ENCODE measurements around the gene ZNF512B. TPM values are rescaled to one million over a fixed set of nuclear protein-coding genes. Genes with fewer than 3 reads are reported as not detected.
"Not testable (repeated sequence)": the region's sequence is repeated elsewhere in the genome, so short reads cannot be mapped to it uniquely, and the experiment has no call there.

The ZNF512B gene
- total RNA-seq, 4 donors from 2014 or later = 13.4 to 24.8 (median 19.0) TPM

- Histone ChIP-seq H3K27me3 (no peaks in the 10 kb centered on the region), H3K36me3 (peaks cover 39 to 48% of the 10 kb centered on the region in 2 donors), H3K4me3 (replicated peaks in 1 of 3) (no peak overlapping the region), H3K9me3 (no peaks in the 10 kb centered on the region), H3K27ac (no peak overlapping the region), H3K4me1 (peaks cover 0 to 4% of the 10 kb centered on the region in 2 donors)
- TF ChIP-seq POLR2A (IDR thresholded peaks at IDR 0.05) (no peak), CTCF (IDR thresholded peaks at IDR 0.05) (no peak)
- intact Hi-C loops (cut with DNase I) = no loop called here
- 94 to 96% methylated on average over 26 to 34 of the region's 61 CpGs for WGBS, 2 donors
- no peak for DNase-seq
Measured at GRCh38 chr20:63962426-63963347, 7.0 kb downstream of the ZNF512B start.

GRCh38 chr20:63961664-63962425 lies 7.9 kb downstream of the ZNF512B start:
- no peak for TF ChIP-seq CTCF (IDR thresholded peaks at IDR 0.05)
- no peak for TF ChIP-seq POLR2A (IDR thresholded peaks at IDR 0.05)
- no peaks in the 10 kb centered on the region for H3K9me3 ChIP-seq
- no peak for DNase-seq
- H3K27me3 ChIP-seq = no peaks in the 10 kb centered on the region
- H3K4me3 ChIP-seq (replicated peaks in 1 of 3) = no peak overlapping the region
- peaks cover 39 to 44% of the 10 kb centered on the region in 2 donors for H3K36me3 ChIP-seq
- peaks cover 3 to 13% of the 10 kb centered on the region in 2 donors for H3K4me1 ChIP-seq
- intact Hi-C loops (cut with DNase I) = no loop called here
- WGBS, 2 donors = 88 to 97% methylated on average over 20 to 26 of the region's 26 CpGs
- no peak overlapping the region for H3K27ac ChIP-seq

- H3K36me3 ChIP-seq = peaks cover 38 to 39% of the 10 kb centered on the region in 2 donors
- H3K27me3 ChIP-seq; intact Hi-C loops (cut with DNase I); H3K4me3 ChIP-seq (replicated peaks in 1 of 3); DNase-seq; H3K27ac ChIP-seq; H3K9me3 ChIP-seq: not testable (repeated sequence)
- 86 to 100% methylated on average over 2 to 6 of the region's 15 CpGs for WGBS, 2 donors
- peaks cover 6 to 15% of the 10 kb centered on the region in 2 donors for H3K4me1 ChIP-seq
Measured at GRCh38 chr20:63960654-63961621, 8.8 kb downstream of the ZNF512B start.

GRCh38 chr20:63959699-63960075 lies 10.0 kb downstream of the ZNF512B start:
- DNase-seq = no peak
- 92 to 94% methylated on average over 16 to 17 of the region's 17 CpGs for WGBS, 2 donors
- Histone ChIP-seq H3K4me1 (peaks cover 14 to 22% of the 10 kb centered on the region in 2 donors), H3K4me3 (replicated peaks in 1 of 3) (no peak overlapping the region), H3K27me3 (no peaks in the 10 kb centered on the region), H3K36me3 (peaks cover 38 to 39% of the 10 kb centered on the region in 2 donors), H3K9me3 (no peaks in the 10 kb centered on the region), H3K27ac (no peak overlapping the region)
- intact Hi-C loops (cut with DNase I) = no loop called here
- TF ChIP-seq POLR2A (IDR thresholded peaks at IDR 0.05) (no peak), CTCF (IDR thresholded peaks at IDR 0.05) (no peak)
